ENCODE results near the gene GLCCI1.

Gene GLCCI1

GRCh38 chr7:7968544-7969305 is at the start of gene GLCCI1:
Gene GLCCI1 (plus strand): TSS chr7:7968796. CDS start chr7:7969351, 555 bp downstream.
- DNase-seq: peak; percentile 98

- DNase-seq: no peak
These were observed 49.1 kb upstream of the GLCCI1 start for GRCh38 chr7:7919449-7919945.

- no peak for DNase-seq
These were observed 48.5 kb upstream of the GLCCI1 start for GRCh38 chr7:7920056-7920455.

- DNase-seq: no peak
These were observed 48.1 kb upstream of the GLCCI1 start for GRCh38 chr7:7920481-7920880.

- no peak for DNase-seq
These were observed 46.8 kb upstream of the GLCCI1 start for GRCh38 chr7:7921830-7922229.

- no peak for DNase-seq
These were observed 45.8 kb upstream of the GLCCI1 start for GRCh38 chr7:7922684-7923385.

GRCh38 chr7:7923818-7924217 is 44.8 kb upstream of the GLCCI1 start:
- DNase-seq: no peak

GRCh38 chr7:7924303-7924702 is 44.3 kb upstream of the GLCCI1 start:
- no peak for DNase-seq

GRCh38 chr7:7931626-7932025 is 37.0 kb upstream of the GLCCI1 start:
- DNase-seq: no peak

GRCh38 chr7:7932553-7932952 is 36.0 kb upstream of the GLCCI1 start:
- no peak for DNase-seq

GRCh38 chr7:7933915-7934526 is 34.6 kb upstream of the GLCCI1 start:
- DNase-seq: no peak

GRCh38 chr7:7934945-7935344 is 33.7 kb upstream of the GLCCI1 start:
- no peak for DNase-seq

- DNase-seq: no peak
These were observed 30.1 kb upstream of the GLCCI1 start for GRCh38 chr7:7938471-7938870.

GRCh38 chr7:7943951-7944350 is 24.6 kb upstream of the GLCCI1 start:
- no peak for DNase-seq

- DNase-seq: peak; percentile 22
These were observed 23.8 kb upstream of the GLCCI1 start for GRCh38 chr7:7944619-7945282.

GRCh38 chr7:7946486-7946885 is 22.1 kb upstream of the GLCCI1 start:
- DNase-seq: no peak

- no peak for DNase-seq
These were observed 20.4 kb upstream of the GLCCI1 start for GRCh38 chr7:7948232-7948631.

GRCh38 chr7:7953806-7954205 is 14.8 kb upstream of the GLCCI1 start:
- DNase-seq: no peak

- DNase-seq: no peak
These were observed 12.0 kb upstream of the GLCCI1 start for GRCh38 chr7:7956531-7957128.

- DNase-seq: no peak
These were observed 11.1 kb upstream of the GLCCI1 start for GRCh38 chr7:7957513-7957912.

- no peak for DNase-seq
These were observed 8.5 kb upstream of the GLCCI1 start for GRCh38 chr7:7959979-7960670.

GRCh38 chr7:7962851-7963250 is 5.7 kb upstream of the GLCCI1 start:
- no peak for DNase-seq
